Smooth muscle cell (in vitro differentiated cells): ENCODE results near the gene JAM2. TPM values are rescaled to one million over a fixed set of nuclear protein-coding genes. Genes with fewer than 3 reads are reported as not detected.

ENCODE experiments used
- DNase-seq: peaks from one replicate; lab custom pipeline; 2025; ENCODE audit not compliant: unreplicated experiment; lab: John Stamatoyannopoulos, UW
- H2AFZ ChIP-seq: fragments of 200-600 bp; sonication (generic); 2 replicates; pipeline ENCODE4 v1.6.0; 2016; ENCODE audit warnings: antibody characterized with exemption, low read depth, mild to moderate bottlenecking
- H3F3A ChIP-seq: fragments of 200-600 bp; sonication (generic); 2 replicates; pipeline ENCODE4 v1.6.0; 2017; ENCODE audit warnings: antibody characterized with exemption, low read depth
- H3K27ac ChIP-seq: fragments of 200-600 bp; sonication (generic); 2 replicates; pipeline ENCODE4 v1.5.1; 2016; ENCODE audit warnings: low read depth, mild to moderate bottlenecking
- H3K27me3 ChIP-seq: fragments of 200-600 bp; sonication (generic); 2 replicates; pipeline ENCODE4 v1.6.1; 2016; ENCODE audit warnings: low read depth, mild to moderate bottlenecking
- H3K36me3 ChIP-seq: fragments of 200-600 bp; sonication (generic); 2 replicates; pipeline ENCODE4 v1.5.1; 2016; ENCODE audit warnings: low read depth
- H3K4me1 ChIP-seq: fragments of 200-600 bp; sonication (generic); 2 replicates; pipeline ENCODE4 v1.5.1; 2016; ENCODE audit warnings: low read depth
- H3K4me2 ChIP-seq: fragments of 200-600 bp; sonication (generic); 2 replicates; pipeline ENCODE4 v1.6.0; 2016; ENCODE audit warnings: mild to moderate bottlenecking
- H3K4me3 ChIP-seq: fragments of 200-600 bp; sonication (generic); 2 replicates; pipeline ENCODE4 v1.5.1; 2016; ENCODE audit warnings: mild to moderate bottlenecking
- H3K79me2 ChIP-seq: fragments of 200-600 bp; sonication (generic); 2 replicates; pipeline ENCODE4 v1.6.0; 2016; ENCODE audit warnings: low read depth, mild to moderate bottlenecking
- H3K9ac ChIP-seq: fragments of 200-600 bp; sonication (generic); 2 replicates; pipeline ENCODE4 v1.6.0; 2016; ENCODE audit warnings: low read depth
- H3K9me3 ChIP-seq: fragments of 200-600 bp; sonication (generic); replicated peaks from 2 replicates; pipeline ENCODE4 v1.5.1; 2016; ENCODE audit warnings: low read depth
- H4K20me1 ChIP-seq: fragments of 200-600 bp; sonication (generic); 2 replicates; pipeline ENCODE4 v1.6.0; 2016; ENCODE audit warnings: low read depth
- CTCF ChIP-seq: fragments of 200-600 bp; sonication (generic); IDR thresholded peaks from 2 replicates; pipeline ENCODE4 v1.5.1; 2017; ENCODE audit warnings: borderline replicate concordance, mild to moderate bottlenecking, antibody characterized with exemption; ENCODE audit not compliant: insufficient read depth, poor library complexity, severe bottlenecking
- WGBS: methylation state at CpG from one replicate; pipeline ENCODE4 v1.1.7; 2016; ENCODE audit warnings: low lambda C conversion rate; 5-methylcytosine and 5-hydroxymethylcytosine counted together
- polyA plus RNA-seq: library from polyadenylated mRNA; unstranded; fragments of >200 nt; fragmentation: Nextera tagmentation; extraction: Ambion mirVana; gene quantifications from 2 replicates; pipeline ENCODE4 v1.2.1, GENCODE V29; 2016
- total RNA-seq: library from RNA; depleted of rRNA; stranded (reverse); fragments of >200 nt; gene quantifications from 2 replicates; pipeline ENCODE4 v1.2.3, GENCODE V29; 2014

JAM2 gene
- total and polyA plus RNA-seq, 2 experiments from 2014 or later = 5.5 to 6.0 TPM

GRCh38 chr21:25742900-25743299 lies 103.8 kb downstream of the JAM2 start:
- Histone ChIP-seq H3K9me3 (no peaks in the 10 kb centered on the region), H3K27me3 (no peaks in the 10 kb centered on the region), H2AFZ (no peak overlapping the region), H4K20me1 (no peaks in the 10 kb centered on the region), H3F3A (no peaks in the 10 kb centered on the region), H3K9ac (no peak overlapping the region), H3K27ac (no peak overlapping the region), H3K36me3 (no peaks in the 10 kb centered on the region), H3K4me3 (no peak overlapping the region), H3K4me2 (no peak overlapping the region), H3K4me1 (no peaks in the 10 kb centered on the region), H3K79me2 (peaks cover 24% of the 10 kb centered on the region)
- WGBS = 97% methylated on average over 3 of the region's 3 CpGs
- TF ChIP-seq CTCF = no peak
- no peak for DNase-seq

GRCh38 chr21:25744854-25745253 lies 105.8 kb downstream of the JAM2 start:
- H3K4me2 ChIP-seq = no peak overlapping the region
- no peak for DNase-seq
- peaks cover 7% of the 10 kb centered on the region for H3K79me2 ChIP-seq
- peaks cover 3% of the 10 kb centered on the region for H3K36me3 ChIP-seq
- H3K4me3 ChIP-seq = no peak overlapping the region
- H3K4me1 ChIP-seq = no peaks in the 10 kb centered on the region
- H3K27ac ChIP-seq = no peak overlapping the region
- H3K9me3 ChIP-seq = no peaks in the 10 kb centered on the region
- no peaks in the 10 kb centered on the region for H4K20me1 ChIP-seq
- no peak overlapping the region for H3K9ac ChIP-seq
- WGBS = 100% methylated on average over 2 of the region's 2 CpGs
- TF ChIP-seq CTCF = no peak
- no peaks in the 10 kb centered on the region for H3F3A ChIP-seq
- H3K27me3 ChIP-seq = no peaks in the 10 kb centered on the region
- H2AFZ ChIP-seq = no peak overlapping the region

GRCh38 chr21:25750085-25750484 lies 111.0 kb downstream of the JAM2 start:
- no peak for TF ChIP-seq CTCF
- Histone ChIP-seq H3K4me2 (no peak overlapping the region), H3K36me3 (peaks cover 13% of the 10 kb centered on the region), H2AFZ (no peak overlapping the region), H3K27me3 (no peaks in the 10 kb centered on the region), H3K27ac (no peak overlapping the region), H4K20me1 (no peaks in the 10 kb centered on the region), H3K9me3 (no peaks in the 10 kb centered on the region), H3K79me2 (no peaks in the 10 kb centered on the region), H3K9ac (no peak overlapping the region), H3K4me1 (no peaks in the 10 kb centered on the region), H3F3A (no peaks in the 10 kb centered on the region), H3K4me3 (no peak overlapping the region)
- WGBS = 88% methylated on average over 6 of the region's 6 CpGs
- no peak for DNase-seq

GRCh38 chr21:25752416-25752815 lies 113.4 kb downstream of the JAM2 start:
- no peak overlapping the region for H3K4me3 ChIP-seq
- WGBS = 83% methylated on average over 1 of the region's 1 CpG
- peaks cover 13% of the 10 kb centered on the region for H3K36me3 ChIP-seq
- H2AFZ ChIP-seq = no peak overlapping the region
- no peaks in the 10 kb centered on the region for H4K20me1 ChIP-seq
- H3K4me2 ChIP-seq = no peak overlapping the region
- H3K79me2 ChIP-seq = no peaks in the 10 kb centered on the region
- H3K27ac ChIP-seq = no peak overlapping the region
- H3K9me3 ChIP-seq = no peaks in the 10 kb centered on the region
- H3F3A ChIP-seq = no peaks in the 10 kb centered on the region
- DNase-seq = no peak
- no peaks in the 10 kb centered on the region for H3K4me1 ChIP-seq
- TF ChIP-seq CTCF = no peak
- no peaks in the 10 kb centered on the region for H3K27me3 ChIP-seq
- no peak overlapping the region for H3K9ac ChIP-seq
